GM21367 (cell line): ENCODE data around the gene POFUT2.

Experiments
- ATAC-seq: cut with Tn5 transposase; IDR thresholded peaks from one replicate; pipeline ENCODE4 v1.9.1; 2021; ENCODE audit not compliant: unreplicated experiment

POFUT2 gene

GRCh38 chr21:45265721-45266517, 21.8 kb downstream of the POFUT2 start:
- no peak for ATAC-seq

DNA sequence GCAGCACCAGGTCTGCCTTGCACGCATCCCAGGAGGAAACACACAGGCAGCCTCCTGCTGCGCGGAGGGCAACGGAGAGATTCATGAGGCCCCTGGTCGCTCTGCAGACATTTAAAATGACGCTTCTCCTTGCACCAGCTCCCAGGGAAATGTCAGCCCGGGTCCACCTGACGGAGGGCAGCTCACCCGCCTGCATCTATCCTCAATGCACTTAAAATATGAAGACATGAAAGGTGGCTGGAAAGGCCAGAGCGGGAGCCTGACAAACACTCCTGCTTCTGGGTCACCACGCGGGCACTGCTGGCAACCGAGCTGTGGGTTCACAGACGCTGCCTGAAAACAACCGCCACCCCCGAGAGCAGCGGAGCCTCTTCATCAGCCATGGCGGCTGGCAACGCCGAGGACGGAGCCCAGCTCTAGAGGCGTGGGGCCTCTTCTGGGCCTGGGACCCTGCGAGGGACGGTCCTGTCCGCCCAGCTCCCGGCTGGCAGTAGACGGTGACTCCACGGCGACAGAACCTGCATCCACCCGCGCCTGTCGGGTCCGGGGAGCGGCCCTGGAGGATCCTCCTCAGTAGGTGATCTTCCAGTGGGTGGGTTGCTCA, 22.7 kb downstream of the POFUT2 start:
- ATAC-seq, result no peak

DNA sequence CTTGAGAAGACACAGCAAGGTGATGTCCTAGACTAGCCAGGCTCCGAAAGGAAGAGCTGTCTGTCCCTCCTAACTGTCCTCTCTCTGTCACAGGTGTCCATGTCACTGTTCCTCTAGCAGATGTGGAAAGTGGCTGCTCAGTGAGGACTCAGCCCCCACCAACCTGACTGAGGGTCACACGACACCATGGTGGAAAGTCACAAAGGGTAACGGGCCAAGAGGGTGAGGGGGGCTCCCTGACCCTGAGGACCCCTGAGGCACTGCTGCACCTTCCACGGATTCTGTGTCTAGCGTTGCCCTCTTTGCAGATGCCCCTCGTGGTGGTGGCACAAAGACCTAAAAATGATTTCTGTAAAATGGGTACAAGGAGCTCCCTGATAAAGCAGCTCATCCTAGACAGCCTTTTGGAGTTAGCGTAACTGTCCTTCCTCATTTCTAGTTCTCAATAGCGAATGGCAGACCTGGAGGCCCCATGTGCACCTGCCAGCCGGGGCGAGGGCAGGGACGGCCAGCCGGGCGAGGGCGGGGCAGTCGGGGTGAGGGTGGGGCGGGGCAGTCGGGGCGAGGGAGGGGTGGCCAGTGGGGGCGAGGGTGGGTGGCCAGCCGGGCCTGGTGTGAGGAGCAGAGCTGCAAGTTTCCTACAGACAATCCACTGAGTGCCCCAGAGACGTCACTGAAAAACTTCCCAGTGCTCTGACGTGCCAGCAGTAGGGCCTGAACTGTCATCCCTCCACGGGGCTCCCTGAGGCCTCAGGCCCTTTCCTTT, 23.4 kb downstream of the POFUT2 start:
- ATAC-seq, result no peak

DNA sequence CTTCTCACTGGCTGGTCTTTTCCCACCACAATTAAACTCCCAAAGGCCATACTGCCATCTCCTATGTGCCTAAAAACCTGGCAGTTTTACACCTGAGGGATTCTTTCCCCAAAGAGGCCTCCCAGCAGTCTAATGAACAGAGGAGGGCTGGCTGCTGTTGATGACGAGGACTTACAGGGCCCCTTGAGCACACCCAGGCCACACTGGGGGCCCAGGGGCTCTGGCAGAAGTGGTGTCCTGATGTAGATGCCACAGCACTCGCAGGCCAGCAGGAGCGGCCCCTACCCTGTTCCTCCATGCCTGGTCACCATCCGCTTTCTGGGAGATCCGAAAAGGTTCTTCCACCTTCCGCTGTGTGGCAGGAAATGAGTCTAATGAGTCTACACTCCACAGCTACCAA, 24.2 kb downstream of the POFUT2 start:
- no peak for ATAC-seq

GRCh38 chr21:45262616-45263015, 25.1 kb downstream of the POFUT2 start:
- ATAC-seq, result no peak

DNA sequence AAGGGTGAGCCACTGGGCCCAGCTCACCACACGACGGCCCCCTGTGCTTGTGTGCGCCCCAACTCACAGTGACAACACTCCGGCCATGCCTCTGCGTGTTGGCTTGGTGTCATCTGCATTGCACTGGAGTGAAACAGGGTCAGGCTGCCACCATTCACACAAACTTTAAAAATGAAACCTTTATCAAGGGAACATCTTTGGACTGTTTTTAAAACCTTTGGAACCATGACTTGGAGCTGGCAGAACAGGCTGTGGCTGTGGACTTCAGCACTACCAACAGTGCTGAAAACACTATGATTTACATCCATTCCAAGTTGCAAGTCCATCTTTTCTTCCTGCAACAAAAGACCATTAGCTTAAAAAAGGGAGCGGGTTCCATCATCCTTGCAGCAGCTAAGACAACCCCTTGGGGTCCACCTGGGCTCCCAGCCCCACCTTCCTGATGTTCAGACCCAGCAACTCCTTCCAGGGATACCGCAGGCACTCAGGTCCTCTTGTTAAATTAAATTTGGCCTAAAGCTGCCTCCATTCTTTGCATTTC, 25.6 kb downstream of the POFUT2 start:
- ATAC-seq, result no peak

GRCh38 chr21:45261093-45261492, 26.6 kb downstream of the POFUT2 start:
- no peak for ATAC-seq

- no peak for ATAC-seq
These were observed 27.4 kb downstream of the POFUT2 start for GRCh38 chr21:45260191-45260825.

DNA sequence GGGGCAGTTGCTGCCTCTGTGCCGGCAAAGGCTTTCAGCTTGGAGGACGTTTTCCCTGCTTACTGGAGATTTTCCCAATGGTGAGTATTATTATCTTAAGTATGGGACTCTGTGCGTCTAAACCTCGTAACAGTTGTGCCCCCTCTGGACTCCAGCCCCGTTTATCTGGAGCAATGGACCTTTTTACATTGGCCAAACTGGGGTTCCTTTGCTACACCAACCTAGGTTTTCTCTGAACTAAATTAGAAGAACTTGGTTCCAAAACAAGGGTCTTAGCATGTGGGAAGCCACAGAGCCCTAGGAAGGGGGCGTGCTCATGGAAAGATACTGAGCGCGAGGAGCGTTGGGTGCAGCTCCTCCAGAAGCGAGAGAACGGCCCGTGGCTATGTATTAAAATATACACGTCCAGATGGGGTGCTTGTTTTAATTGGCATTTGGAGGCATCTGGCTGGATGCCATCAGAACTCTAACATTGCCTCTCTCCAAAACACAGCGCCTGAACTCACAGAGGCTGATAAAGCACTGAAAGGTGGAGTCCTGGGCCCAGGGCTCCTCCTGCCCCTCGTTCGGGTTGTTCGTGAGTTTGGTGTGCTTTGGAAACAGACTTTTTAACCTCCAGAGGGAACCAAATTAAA, 28.4 kb downstream of the POFUT2 start:
- ATAC-seq, result no peak

DNA sequence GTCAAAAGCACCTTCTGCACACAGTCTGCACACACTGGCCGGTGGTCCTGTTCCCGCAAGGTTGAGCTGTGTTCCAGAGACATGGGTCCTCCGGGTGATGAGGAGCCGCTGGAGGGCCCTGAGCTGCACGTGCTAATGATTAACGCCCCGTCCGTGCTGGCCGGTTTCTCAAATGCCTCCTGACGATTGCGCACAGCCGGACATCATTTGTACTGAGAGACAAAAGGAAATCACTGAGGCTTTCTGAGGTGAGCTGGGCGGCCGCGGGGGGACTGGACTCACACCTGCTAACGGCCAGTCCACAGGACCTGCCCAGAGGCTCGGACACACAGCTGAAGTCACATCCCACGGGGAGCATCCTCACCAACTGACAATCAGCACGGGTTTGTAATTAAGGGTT, 29.2 kb downstream of the POFUT2 start:
- ATAC-seq, result no peak

DNA sequence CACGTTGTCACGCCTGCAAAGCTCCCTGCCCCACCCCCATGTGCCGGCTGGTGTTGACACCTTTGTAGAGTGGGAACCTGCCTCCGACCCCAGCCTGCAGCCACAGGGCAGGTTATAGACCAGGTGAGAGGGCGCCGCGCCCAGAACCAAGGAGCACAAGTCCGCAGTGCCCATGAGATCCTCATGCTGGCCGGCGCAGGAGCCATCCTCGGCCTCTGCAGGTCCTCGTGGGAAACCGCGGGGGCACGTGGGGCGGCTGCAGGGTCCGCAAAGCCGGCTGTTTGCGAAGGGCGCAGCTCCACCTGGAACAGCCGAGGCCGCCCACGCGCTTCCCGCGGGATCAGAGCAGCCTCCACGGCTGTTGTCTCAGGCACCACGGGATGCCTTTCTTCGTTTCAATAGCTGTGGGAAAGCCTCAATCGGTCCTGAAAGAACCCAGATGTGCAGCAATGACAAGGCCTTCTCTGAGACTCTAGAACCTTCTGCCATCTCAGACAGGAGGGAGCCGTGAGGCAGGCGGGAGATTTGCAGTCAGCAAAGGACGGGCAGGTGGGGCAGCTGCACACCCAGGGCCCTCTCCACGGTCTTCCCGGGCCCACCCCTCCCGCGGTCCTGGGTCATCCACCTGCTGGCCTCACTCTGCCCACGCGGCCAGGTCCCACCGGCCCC, 29.9 kb downstream of the POFUT2 start:
- ATAC-seq, result no peak

- ATAC-seq, result no peak
These were observed 30.6 kb downstream of the POFUT2 start for GRCh38 chr21:45256912-45257672.

GRCh38 chr21:45256021-45256911, 31.4 kb downstream of the POFUT2 start:
- ATAC-seq, result no peak

GRCh38 chr21:45255381-45256020, 32.2 kb downstream of the POFUT2 start:
- ATAC-seq, result no peak

- no peak for ATAC-seq
These were observed 33.2 kb downstream of the POFUT2 start for GRCh38 chr21:45254460-45254930.

- no peak for ATAC-seq
These were observed 33.8 kb downstream of the POFUT2 start for GRCh38 chr21:45253633-45254459.

GRCh38 chr21:45253180-45253579, 34.5 kb downstream of the POFUT2 start:
- no peak for ATAC-seq
